ENCODE measurements around the gene VPS13D. TPM values are rescaled to one million over a fixed set of nuclear protein-coding genes. Genes with fewer than 3 reads are reported as not detected.

The VPS13D gene
- total and polyA plus RNA-seq, 10 of the 15 experiments (the other 5 are each of a cell fraction or from before 2014, with no cell fraction given), result 1.4 to 16.9 (median 8.5) TPM

DNA sequence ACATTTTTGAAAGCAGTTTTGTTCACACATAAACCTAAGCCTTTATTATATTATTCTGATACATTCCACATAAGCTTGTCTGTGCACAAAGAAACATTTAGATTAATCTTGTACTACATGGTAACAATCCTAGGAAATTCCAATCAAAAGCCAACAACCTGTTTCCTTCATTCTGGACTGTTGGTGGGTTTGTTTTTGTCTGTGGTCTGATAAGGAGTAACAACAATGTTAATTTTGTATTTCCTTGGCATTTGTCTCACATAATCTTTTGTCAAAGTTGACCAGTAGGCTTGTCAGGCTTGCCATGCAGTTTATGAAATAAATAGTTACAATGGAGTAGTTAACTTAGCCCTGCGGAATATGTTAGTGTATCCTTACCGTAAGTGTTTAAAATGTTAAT, 204.9 kb downstream of the VPS13D start:
- TF ChIP-seq ZNF217 (IDR thresholded peaks at IDR 0.05) (no peak), MAX (IDR thresholded peaks at IDR 0.05; ENCODE audit: low read depth, low read length) (no peak), RB1 (IDR thresholded peaks at IDR 0.05; ENCODE audit: borderline replicate concordance) (no peak), MYC (IDR thresholded peaks at IDR 0.05; ENCODE audit: insufficient read depth, insufficient read length, insufficient replicate concordance, low read length, severe bottlenecking) (no peak), PML (IDR thresholded peaks at IDR 0.05; ENCODE audit: low read length) (no peak), TBL1XR1 (IDR thresholded peaks at IDR 0.05; ENCODE audit: low read depth, low read length) (no peak), EED (IDR thresholded peaks at IDR 0.05; ENCODE audit: low read depth) (no peak), JUNB (IDR thresholded peaks at IDR 0.05) (no peak), TCF12 (IDR thresholded peaks at IDR 0.05; ENCODE audit: low read depth, low read length) (no peak), ATF7 (IDR thresholded peaks at IDR 0.05; ENCODE audit: low read depth) (no peak), ZZZ3 (IDR thresholded peaks at IDR 0.05; ENCODE audit: control insufficient read depth, insufficient read length, low read depth) (no peak), KDM1A (IDR thresholded peaks at IDR 0.05; ENCODE audit: borderline replicate concordance) (no peak), MTA3 (IDR thresholded peaks at IDR 0.05; ENCODE audit: borderline replicate concordance, low read length) (no peak), CREM (IDR thresholded peaks at IDR 0.05; ENCODE audit: low read depth) (no peak), ETV6 (conservative IDR thresholded peaks at IDR 0.05 in 1 of 2, IDR thresholded peaks at IDR 0.05 in 1 of 2; ENCODE audit: borderline replicate concordance in 1 of 2, low read depth in 1 of 2) (no peak), NR2C1 (IDR thresholded peaks at IDR 0.05) (no peak), MYB (IDR thresholded peaks at IDR 0.05; ENCODE audit: borderline replicate concordance, low read depth, low read length) (no peak), BCLAF1 (IDR thresholded peaks at IDR 0.05) (no peak), NFYB (IDR thresholded peaks at IDR 0.05; ENCODE audit: insufficient read depth, low read depth, low read length) (no peak)
- TF ChIP-seq, protein P1, sequence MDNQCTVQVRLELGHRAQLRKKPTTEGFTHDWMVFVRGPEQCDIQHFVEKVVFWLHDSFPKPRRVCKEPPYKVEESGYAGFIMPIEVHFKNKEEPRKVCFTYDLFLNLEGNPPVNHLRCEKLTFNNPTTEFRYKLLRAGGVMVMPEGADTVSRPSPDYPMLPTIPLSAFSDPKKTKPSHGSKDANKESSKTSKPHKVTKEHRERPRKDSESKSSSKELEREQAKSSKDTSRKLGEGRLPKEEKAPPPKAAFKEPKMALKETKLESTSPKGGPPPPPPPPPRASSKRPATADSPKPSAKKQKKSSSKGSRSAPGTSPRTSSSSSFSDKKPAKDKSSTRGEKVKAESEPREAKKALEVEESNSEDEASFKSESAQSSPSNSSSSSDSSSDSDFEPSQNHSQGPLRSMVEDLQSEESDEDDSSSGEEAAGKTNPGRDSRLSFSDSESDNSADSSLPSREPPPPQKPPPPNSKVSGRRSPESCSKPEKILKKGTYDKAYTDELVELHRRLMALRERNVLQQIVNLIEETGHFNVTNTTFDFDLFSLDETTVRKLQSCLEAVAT (IDR thresholded peaks at IDR 0.05), result no peak
- H3K9ac ChIP-seq (ENCODE audit: control insufficient read depth, insufficient read depth, low read length), result no peak overlapping the region
- no peaks in the 10 kb centered on the region for H3K79me2 ChIP-seq (ENCODE audit: control insufficient read depth, insufficient read depth, low read length)
- H3K27me3 ChIP-seq (replicated peaks in 1 of 2; ENCODE audit: control insufficient read depth in 2 of 2, insufficient read depth in 2 of 2, low read length in 1 of 2), result no peaks in the 10 kb centered on the region
- ChIA-PET POLR2A (interaction anchor here (0.7 to 1.0 kb wide), 2 partner anchors 11 to 28 kb away, joined by 4 read pairs; no protein-coding TSS in a partner anchor), CTCF (interaction anchor here (0.9 to 3.1 kb wide), 8 partner anchors 9 to 185 kb away, joined by 3 to 10 read pairs (median 5); partner anchors contain the start of gene DHRS3), SMC1A (ENCODE audit: uncharacterized antibody, unreplicated experiment) (interaction anchor here (0.6 to 7.5 kb wide), 8 partner anchors 9 to 189 kb away, joined by 3 to 74 read pairs (median 4); partner anchors contain the start of gene DHRS3), RAD21 (ENCODE audit: unreplicated experiment) (interaction anchor here (0.6 to 2.6 kb wide), 11 partner anchors 9 to 183 kb away, joined by 3 to 14 read pairs (median 3); partner anchors contain the start of gene DHRS3)
- peaks cover 4% of the 10 kb centered on the region; the same call in 2 of the 3 replicates for H3K9me3 ChIP-seq (replicated peaks; ENCODE audit: control insufficient read depth, insufficient read depth, low read length)
- H3K4me2 ChIP-seq (ENCODE audit: control insufficient read depth, insufficient read depth), result peak overlapping the region; percentile 5; the same call in 1 of the 2 replicates
- in situ Hi-C loops (cut with MboI) (loop anchor here (5.0 kb wide), 1 partner anchor 47 kb away; no protein-coding TSS in a partner anchor), intact Hi-C loops (cut with micrococcal nuclease; ENCODE audit: unreplicated experiment) (loop anchor here (1.0 kb wide), 1 partner anchor 15 kb away; no protein-coding TSS in a partner anchor)
- peaks cover 9% of the 10 kb centered on the region; the same call in 1 of the 2 replicates for H4K20me1 ChIP-seq (ENCODE audit: control insufficient read depth, insufficient read depth)
- DNase-seq (ENCODE audit: low read depth, low spot score), result no peak
- no peak overlapping the region for H3K27ac ChIP-seq (ENCODE audit: control insufficient read depth, insufficient read depth)
- no peak overlapping the region for H3K4me3 ChIP-seq
- no peak overlapping the region for H2AFZ ChIP-seq (ENCODE audit: control insufficient read depth, low read depth, low read length)
- no peak for FAIRE-seq
- H3K36me3 ChIP-seq (ENCODE audit: control insufficient read depth in 2 of 2, insufficient read depth in 2 of 2, low read length in 1 of 2), result no peaks in the 10 kb centered on the region
- peaks cover 42% of the 10 kb centered on the region for H3K4me1 ChIP-seq (ENCODE audit: control insufficient read depth, insufficient read depth, low read length)
- ATAC-seq, result no peak
- WGBS (ENCODE audit: insufficient coverage, insufficient replicate concordance, low lambda C conversion rate, missing lambda C conversion rate), result 97% methylated on average over 2 of the region's 2 CpGs
- no TSS peak for BruUV-seq (replicated peaks)
